Stimulated activated CD4-positive, alpha-beta T cell treated with anti-CD3 and anti-CD28 coated beads, Interleukin-4, amount 100 ng/mL, for 1 hour (primary cell): ENCODE data around the gene UNG.

Source experiments
- DNase-seq: peaks from one replicate; pipeline ENCODE4 v3.0.0-alpha.2; 2020

UNG gene

GRCh38 chr12:109092497-109093021 is 4.8 kb upstream of the UNG start:
- DNase-seq = no peak

- peak; percentile 95 for DNase-seq
Measured at GRCh38 chr12:109093022-109093918, 4.1 kb upstream of the UNG start, which contains the start of gene ALKBH2. TSS of gene ALKBH2 (minus strand) at chr12:109093472. CDS start at chr12:109092786, 686 bp downstream.

- no peak for DNase-seq
Measured at GRCh38 chr12:109097140-109097434, 310 bp upstream of the UNG start.

- no peak for DNase-seq
Measured at GRCh38 chr12:109098183-109098604, 797 bp downstream of the UNG start.

GRCh38 chr12:109098651-109099050 is 1.3 kb downstream of the UNG start:
- no peak for DNase-seq

GRCh38 chr12:109099431-109100020 is 2.1 kb downstream of the UNG start:
- no peak for DNase-seq

- DNase-seq = no peak
Measured at GRCh38 chr12:109100741-109101140, 3.3 kb downstream of the UNG start.

GRCh38 chr12:109102491-109102890 is 5.1 kb downstream of the UNG start:
- no peak for DNase-seq

GRCh38 chr12:109105176-109105575 is 7.8 kb downstream of the UNG start:
- DNase-seq = no peak

GRCh38 chr12:109109746-109110350 is 12.5 kb downstream of the UNG start:
- DNase-seq = no peak

- DNase-seq = peak; percentile 56
Measured at GRCh38 chr12:109110988-109111495, 13.6 kb downstream of the UNG start.

- no peak for DNase-seq
Measured at GRCh38 chr12:109112720-109113465, 15.5 kb downstream of the UNG start.

GRCh38 chr12:109113661-109114321 is 16.4 kb downstream of the UNG start:
- no peak for DNase-seq

- DNase-seq = no peak
Measured at GRCh38 chr12:109114644-109115043, 17.2 kb downstream of the UNG start.

GRCh38 chr12:109115404-109115757 is 18.0 kb downstream of the UNG start:
- no peak for DNase-seq

- no peak for DNase-seq
Measured at GRCh38 chr12:109115758-109116610, 18.6 kb downstream of the UNG start, which contains the start of gene ACACB. TSS of gene ACACB (plus strand) at chr12:109116587. CDS start at chr12:109139406, 22,819 bp downstream.

- no peak for DNase-seq
Measured at GRCh38 chr12:109116611-109116949, 19.2 kb downstream of the UNG start.

- DNase-seq = no peak
Measured at GRCh38 chr12:109120095-109120494, 22.7 kb downstream of the UNG start.

GRCh38 chr12:109120557-109120956 is 23.2 kb downstream of the UNG start:
- DNase-seq = no peak

GRCh38 chr12:109121346-109121880 is 24.0 kb downstream of the UNG start:
- no peak for DNase-seq
